Heart left ventricle (tissue), 13 donors: ENCODE measurements around the gene MSL3.
A peak's percentile ranks its signal among the peaks of the same experiment; 100 is the strongest.

Source experiments
- CTCF ChIP-seq, 12 donors: fragments of 200-600 bp; sonication (generic) in 4 of 12; IDR thresholded peaks; one replicate each; pipeline versions ENCODE4 v1.5.0 to v1.8.0; 2018 to 2022; ENCODE audit warnings: antibody characterized with exemption in 12 of 12, mild to moderate bottlenecking in 5 of 12
- POLR2A ChIP-seq, 2 donors: fragments of 450-650 bp; IDR thresholded peaks; one replicate each; pipeline ENCODE4 v1.6.1; 2017; ENCODE audit warnings: antibody characterized with exemption in 2 of 2, mild to moderate bottlenecking in 2 of 2, moderate library complexity in 2 of 2
- donor health status: ischemic (EF 13 %, LVEDD 7.1; RV severe dilation, severe dysfunction).
- donor health status: DM: no; HTN: yes; CAD: no.
- donor health status: DM: no; HTN: no; CAD: no.
- donor health status: ischemic (EF 25% LVEDD 6.9; RV normal size, moderate dysfunction).
- donor health status: ischemic (EF 25% LVEDD 5.7; RV mildly dilated, moderate dysfunction).
- donor health status: ischemic (EF 35%, LVEDD 5.7; RV mildly dilated, moderate dysfunction).
- donor health status: nonischemic (EF 11% LVEDD 7.7; RV severe dilation, severe dysfunction).
- donor health status: DM: yes; HTN: yes; CAD: no.
- donor health status: PGD.
- donor health status: ischemic (EF 29% LVEDD 5.4; RV normal size, mild dysfunction).
- donor health status: nonischemic (EF 23%, LVEDD 6.1; RV moderate dilation, normal function).

GRCh38 chrX:11770320-11770719 lies 12.3 kb downstream of the MSL3 start:
- peak; percentile 64 to 85 (median 74) for TF ChIP-seq CTCF (IDR thresholded peaks at IDR 0.05)
- no peak for TF ChIP-seq POLR2A (IDR thresholded peaks at IDR 0.05)
